Neural crest cell (in vitro differentiated cells): ENCODE measurements around the gene PKLR. TPM values are rescaled to one million over a fixed set of nuclear protein-coding genes. Genes with fewer than 3 reads are reported as not detected.

Experiments
- DNase-seq: peaks from one replicate; pipeline ENCODE4 v3.0.0; 2021; ENCODE audit warnings: low read depth, mixed read lengths, low spot score
- H3K27ac Mint-ChIP-seq: one replicate; pipeline ENCODE4 v1.8.0; 2021; ENCODE audit warnings: mild to moderate bottlenecking, mixed read lengths; ENCODE audit not compliant: unreplicated experiment
- H3K27me3 Mint-ChIP-seq: 2 replicates; pipeline ENCODE4 v1.8.0; 2021; ENCODE audit warnings: low read depth, mild to moderate bottlenecking, mixed read lengths
- H3K36me3 Mint-ChIP-seq: 2 replicates; pipeline ENCODE4 v1.8.0; 2021; ENCODE audit warnings: low read depth, mild to moderate bottlenecking, mixed read lengths
- H3K4me1 Mint-ChIP-seq: 2 replicates; pipeline ENCODE4 v1.8.0; 2021; ENCODE audit warnings: mixed read lengths
- H3K4me3 Mint-ChIP-seq: one replicate; pipeline ENCODE4 v1.8.0; 2021; ENCODE audit warnings: mild to moderate bottlenecking, mixed read lengths
- H3K9me3 Mint-ChIP-seq: 2 replicates; pipeline ENCODE4 v1.8.0; 2021; ENCODE audit warnings: mixed read lengths
- CTCF ChIP-seq: fragments of 200-600 bp; sonication (generic); conservative IDR thresholded peaks from 2 replicates; pipeline ENCODE4 v1.5.0; 2021; ENCODE audit warnings: antibody characterized with exemption, mild to moderate bottlenecking
- total RNA-seq: library from RNA; stranded (reverse); gene quantifications from 2 replicates; pipeline ENCODE4 v1.2.1, GENCODE V29; 2021

Gene PKLR
- total RNA-seq, 1 donor from 2014 or later = not detected

GRCh38 chr1:155327981-155328380 is 26.7 kb upstream of the PKLR start:
- no peak for TF ChIP-seq CTCF
- peaks cover 13% of the 10 kb centered on the region for H3K4me1 Mint-ChIP-seq
- no peaks in the 10 kb centered on the region for H3K9me3 Mint-ChIP-seq
- no peak overlapping the region for H3K27ac Mint-ChIP-seq
- H3K27me3 Mint-ChIP-seq = peaks cover 6% of the 10 kb centered on the region
- H3K36me3 Mint-ChIP-seq = peaks cover 7% of the 10 kb centered on the region
- H3K4me3 Mint-ChIP-seq = peak overlapping the region; percentile 80
- DNase-seq = no peak

GRCh38 chr1:155326631-155327037 is 25.4 kb upstream of the PKLR start:
- H3K27me3 Mint-ChIP-seq = peaks cover 6% of the 10 kb centered on the region
- peaks cover 7% of the 10 kb centered on the region for H3K36me3 Mint-ChIP-seq
- peak overlapping the region; percentile 89 for H3K4me3 Mint-ChIP-seq
- no peak overlapping the region for H3K27ac Mint-ChIP-seq
- H3K9me3 Mint-ChIP-seq = no peaks in the 10 kb centered on the region
- TF ChIP-seq CTCF = no peak
- no peak for DNase-seq
- H3K4me1 Mint-ChIP-seq = peaks cover 24% of the 10 kb centered on the region

- Mint-ChIP-seq H3K4me3 (peak overlapping the region; percentile 89), H3K9me3 (no peaks in the 10 kb centered on the region), H3K4me1 (peaks cover 29% of the 10 kb centered on the region), H3K36me3 (peaks cover 5% of the 10 kb centered on the region), H3K27me3 (peaks cover 9% of the 10 kb centered on the region), H3K27ac (peak overlapping the region; percentile 60)
- no peak for TF ChIP-seq CTCF
- DNase-seq = no peak
Observed at GRCh38 chr1:155326020-155326526, 24.8 kb upstream of the PKLR start.

- Mint-ChIP-seq H3K27ac (no peak overlapping the region), H3K27me3 (peaks cover 11% of the 10 kb centered on the region)
- no peak for TF ChIP-seq CTCF
Observed at GRCh38 chr1:155325603-155325893, 24.3 kb upstream of the PKLR start.

GRCh38 chr1:155324717-155325602 is 23.7 kb upstream of the PKLR start:
- H3K4me1 Mint-ChIP-seq = peaks cover 41% of the 10 kb centered on the region
- TF ChIP-seq CTCF = peak; percentile 58
- H3K27me3 Mint-ChIP-seq = peaks cover 17% of the 10 kb centered on the region
- peak; percentile 56 for DNase-seq
- H3K27ac Mint-ChIP-seq = peak overlapping the region; percentile 62
- peaks cover 4% of the 10 kb centered on the region for H3K36me3 Mint-ChIP-seq
- H3K4me3 Mint-ChIP-seq = peak overlapping the region; percentile 94
- H3K9me3 Mint-ChIP-seq = no peaks in the 10 kb centered on the region

More at GRCh38 chr1:155325603-155325893, 24.3 kb upstream of the PKLR start:
- Mint-ChIP-seq H3K9me3 (no peaks in the 10 kb centered on the region), H3K4me1 (peaks cover 35% of the 10 kb centered on the region), H3K36me3 (no peaks in the 10 kb centered on the region), H3K4me3 (peak overlapping the region; percentile 89)
- no peak for DNase-seq
